Measurements from ENCODE around the gene GANAB. TPM values are rescaled to one million over a fixed set of nuclear protein-coding genes. Genes with fewer than 3 reads are reported as not detected.

The GANAB gene
- 50.8 and 99.5 TPM in 2 replicates for total RNA-seq (2016; rRNA removed; fragmentation: Illumina TruSeq; extraction: Trizol)
- total RNA-seq (2016; cell fraction: cytosol; rRNA removed; fragmentation: Illumina TruSeq; extraction: Trizol; ENCODE audit: low read depth): 18.3 and 19.8 TPM in 2 replicates
- total RNA-seq (2016; cell fraction: insoluble cytoplasmic fraction; rRNA removed; fragmentation: Illumina TruSeq; extraction: Trizol): 46.6 and 104 TPM in 2 replicates
- 21.5 and 23.9 TPM in 2 replicates for total RNA-seq (2016; cell fraction: membrane; rRNA removed; fragmentation: Illumina TruSeq; extraction: Trizol)
- 119 and 139 TPM in 2 replicates for total RNA-seq (2016; cell fraction: nucleus; rRNA removed; fragmentation: Illumina TruSeq; extraction: Trizol)
- 234 and 251 TPM in 2 replicates for polyA plus RNA-seq (2011; rRNA removed)
- 182 and 204 TPM in 2 replicates for polyA plus RNA-seq (2011; cell fraction: cytosol; rRNA removed)
- polyA plus RNA-seq (2011; cell fraction: nucleus; rRNA removed): 334 and 348 TPM in 2 replicates
- polyA plus RNA-seq (2012): 166 and 170 TPM in 2 replicates
- 8.2 and 9.2 TPM in 2 replicates for polyA plus RNA-seq (2016; cell fraction: cytosol; fragmentation: Illumina TruSeq; extraction: Trizol; ENCODE audit: low read depth)
- 45.4 and 52.0 TPM in 2 replicates for polyA plus RNA-seq (2016; cell fraction: insoluble cytoplasmic fraction; fragmentation: Illumina TruSeq; extraction: Trizol; ENCODE audit: low read depth)
- 16.1 and 19.6 TPM in 2 replicates for polyA plus RNA-seq (2016; cell fraction: membrane; fragmentation: Illumina TruSeq; extraction: Trizol; ENCODE audit: low read depth)
- polyA plus RNA-seq (2016; cell fraction: nucleus; fragmentation: Illumina TruSeq; extraction: Trizol; ENCODE audit: insufficient read depth, low read depth): 244 and 254 TPM in 2 replicates
- 322 and 641 TPM in 2 replicates for polyA minus RNA-seq (2011; rRNA and poly(A)+ RNA removed; ENCODE audit: low replicate concordance)
- 125 and 143 TPM in 2 replicates for polyA minus RNA-seq (2011; cell fraction: cytosol; rRNA and poly(A)+ RNA removed)
- polyA minus RNA-seq (2011; cell fraction: nucleus; rRNA and poly(A)+ RNA removed): 121 and 126 TPM in 2 replicates
- percentile 87 among the genes with signal in this experiment for Bru-seq, nascent RNA
- percentile 95 among the genes with signal in this experiment for BruChase-seq, experiment 1, labeled RNA remaining after a 6-hour chase
- percentile 95 among the genes with signal in this experiment for BruChase-seq, experiment 2, labeled RNA remaining after a 2-hour chase
- long read RNA-seq, experiment 1, partial matches to known transcripts: 1 of 5 reads
- long read RNA-seq, experiment 1, other reads (novel, unspliced or antisense): 2 of 5 reads
- long read RNA-seq, experiment 2, transcript GANAB-208 (4 exons, 608 nt): minor isoform, 7 of 420 reads
- long read RNA-seq, experiment 2, transcript GANAB-202 (24 exons, 3,608 nt): major isoform, 84 of 420 reads
- long read RNA-seq, experiment 2, transcript GANAB-201 (25 exons, 3,906 nt): minor isoform, 9 of 420 reads
- long read RNA-seq, experiment 2, partial matches to known transcripts: 130 of 420 reads
- long read RNA-seq, experiment 2, other reads (novel, unspliced or antisense): 189 of 420 reads

GRCh38 chr11:62645946-62646824 is at the start of gene GANAB:
TSS of gene GANAB (minus strand) at chr11:62646613. CDS start at chr11:62646599, 14 bp downstream.
- Histone ChIP-seq H3K79me2 (ENCODE audit: insufficient read depth, low read length) (peaks cover 37% of the 10 kb centered on the region), H4K20me1 (ENCODE audit: insufficient read depth, low read length) (peaks cover 8% of the 10 kb centered on the region), H3K27ac (ENCODE audit: extremely low read length, insufficient read depth, low read length) (peak within 1 kb of the TSS; percentile 98), H3K4me2 (ENCODE audit: low read depth, low read length) (peak within 1 kb of the TSS; percentile 77), H2AFZ (ENCODE audit: low read length) (no peak within 1 kb of the TSS), H3K36me3 (replicated peaks in 1 of 2; ENCODE audit: control insufficient read depth in 1 of 2, insufficient read depth in 2 of 2, low read length in 2 of 2) (peaks cover 4 to 24% of the 10 kb centered on the region in 2 experiments; a peak in 3 of 5 replicates), H3K9ac (ENCODE audit: insufficient read depth, low read depth, low read length) (peak within 1 kb of the TSS; percentile 100), H3K4me3 (replicated peaks in 1 of 3; ENCODE audit: insufficient read depth in 1 of 3, low read depth in 2 of 3, low read length in 3 of 3) (peak within 1 kb of the TSS; percentile 86 to 96 (median 90)), H3K4me1 (ENCODE audit: insufficient read depth, low read length) (peaks cover 53% of the 10 kb centered on the region), H3K9me3 (ENCODE audit: low read length) (no peaks in the 10 kb centered on the region), H3K27me3 (ENCODE audit: control insufficient read depth in 1 of 2, insufficient read depth in 2 of 2, low read length in 2 of 2) (no peaks in the 10 kb centered on the region)
- ChIA-PET POLR2A (interaction anchor here (0.7 to 5.0 kb wide), 20 partner anchors 10 to 831 kb away, joined by 3 to 98 read pairs (median 10); partner anchors contain the start of genes B3GAT3, C11orf98, CSKMT and EEF1G), CTCF (ENCODE audit: low intra/inter-chr PET ratio, low total read pairs) (no interaction called here)
- TSS peak; percentile 75 for BruUV-seq (replicated peaks)
- in situ Hi-C loops (cut with HindIII; ENCODE audit: extremely low pct_ligation_motif_present, low pct_unique_long_range_greater_than_20kb): no loop called here
- ATAC-seq (peak; percentile 94), DNase-seq (ENCODE audit: low spot score) (peak; percentile 95), FAIRE-seq (peak; percentile 64)
- intact Hi-C loops (cut with micrococcal nuclease; ENCODE audit: unreplicated experiment): no loop called here
- WGBS (ENCODE audit: low lambda C conversion rate): under 1% methylated on average over 37 of the region's 73 CpGs
- TF ChIP-seq ZNF567 (CRISPR knock-in tag; IDR thresholded peaks at IDR 0.05; ENCODE audit: borderline replicate concordance) (no peak), BCLAF1 (IDR thresholded peaks at IDR 0.05) (no peak), ZBTB33 (CRISPR knock-in tag; IDR thresholded peaks at IDR 0.05) (no peak), NKX3-1 (CRISPR knock-in tag; IDR thresholded peaks at IDR 0.05) (0 out of 2 replicates have a peak, but pooled peaks have one; percentile 70), ZNF33A (CRISPR knock-in tag; IDR thresholded peaks at IDR 0.05; ENCODE audit: borderline replicate concordance) (0 out of 2 replicates have a peak, but pooled peaks have one; percentile 16), FLYWCH1 (CRISPR knock-in tag; IDR thresholded peaks at IDR 0.05) (no peak), ZBTB8A (CRISPR knock-in tag; IDR thresholded peaks at IDR 0.05; ENCODE audit: borderline replicate concordance, low read depth) (peak; percentile 62; the same call in 1 of the 2 replicates), RFXAP (CRISPR knock-in tag; IDR thresholded peaks at IDR 0.05; ENCODE audit: borderline replicate concordance) (peak; percentile 46; the same call in 1 of the 2 replicates), TGIF2 (CRISPR knock-in tag; IDR thresholded peaks at IDR 0.05) (peak; percentile 74), CBX5 (CRISPR knock-in tag; IDR thresholded peaks at IDR 0.05; ENCODE audit: borderline replicate concordance) (peak; percentile 55; the same call in 1 of the 2 replicates), HIVEP1 (CRISPR knock-in tag; IDR thresholded peaks at IDR 0.05) (no peak), ZNF329 (CRISPR knock-in tag; IDR thresholded peaks at IDR 0.05; ENCODE audit: low read depth) (0 out of 2 replicates have a peak, but pooled peaks have one; percentile 24)
